Gastroesophageal sphincter (tissue), 4 donors: Measurements from ENCODE around the gene ABO. TPM values are rescaled to one million over a fixed set of nuclear protein-coding genes. Genes with fewer than 3 reads are reported as not detected.

Experiments used
- ATAC-seq: fragments of 150-250 bp; one replicate; pipeline ENCODE4 v1.9.1; 2016; ENCODE audit warnings: mild to moderate bottlenecking, moderate library complexity
- H3K27ac ChIP-seq, 4 donors: fragments of 200-600 bp; sonication (generic) in 3 of 4; 1 replicate in 3 of 4; 2 replicates in 1 of 4; pipeline ENCODE4 v1.5.1; 2016 to 2019
- H3K27me3 ChIP-seq: fragments of 200-600 bp; sonication (generic); one replicate; pipeline ENCODE4 v1.5.1; 2019
- H3K36me3 ChIP-seq, 2 donors: fragments of 200-600 bp; sonication (generic); one replicate each; pipeline ENCODE4 v1.5.1; 2019; ENCODE audit warnings: control low read depth in 1 of 2
- H3K4me1 ChIP-seq, 3 donors: fragments of 200-600 bp; sonication (generic); 1 replicate in 2 of 3; 2 replicates in 1 of 3; pipeline ENCODE4 v1.5.1; 2016 to 2019; ENCODE audit warnings: control low read depth in 2 of 3
- H3K4me3 ChIP-seq, 2 donors: fragments of 200-600 bp; sonication (generic); one replicate each; pipeline ENCODE4 v1.5.1; 2019; ENCODE audit warnings: mild to moderate bottlenecking in 1 of 2, moderate library complexity in 1 of 2
- H3K9me3 ChIP-seq, 3 donors: fragments of 200-600 bp; sonication (generic); one replicate each; pipeline ENCODE4 v1.5.1; 2017 to 2019; ENCODE audit warnings: control low read depth in 2 of 3
- CTCF ChIP-seq, 4 experiments: fragments of 200-600 bp in 2 of 4; fragments of 450-650 bp in 2 of 4; sonication (generic) in 1 of 4; IDR thresholded peaks; one replicate each; pipeline ENCODE4 v1.5.1; 2017 to 2019; ENCODE audit warnings: antibody characterized with exemption in 4 of 4, mild to moderate bottlenecking in 2 of 4, moderate library complexity in 2 of 4
- EP300 ChIP-seq: sonication (generic); formaldehyde crosslinking; IDR thresholded peaks from one replicate; pipeline ENCODE4 v1.6.1; 2017; ENCODE audit warnings: antibody characterized with exemption, mild to moderate bottlenecking
- POLR2A ChIP-seq, 2 donors: fragments of 450-650 bp; IDR thresholded peaks; one replicate each; pipeline ENCODE4 v1.6.1; 2017; ENCODE audit warnings: antibody characterized with exemption in 2 of 2, mild to moderate bottlenecking in 2 of 2, moderate library complexity in 1 of 2
- POLR2AphosphoS5 ChIP-seq: sonication (generic); formaldehyde crosslinking; IDR thresholded peaks from one replicate; pipeline ENCODE4 v1.6.1; 2017; ENCODE audit warnings: antibody characterized with exemption
- WGBS, 2 donors: methylation state at CpG; one replicate each; pipeline ENCODE4 v1.1.5; 2018; ENCODE audit warnings: low coverage in 1 of 2; 5-methylcytosine and 5-hydroxymethylcytosine counted together
- total RNA-seq, 4 donors: library from RNA; depleted of rRNA; stranded (reverse); fragments of >200 nt; gene quantifications; one replicate each; pipeline ENCODE4 v1.1.0, GENCODE V29; 2016

The ABO gene
- total RNA-seq, 4 donors from 2014 or later, result 0.47 to 10.0 (median 0.91) TPM

DNA sequence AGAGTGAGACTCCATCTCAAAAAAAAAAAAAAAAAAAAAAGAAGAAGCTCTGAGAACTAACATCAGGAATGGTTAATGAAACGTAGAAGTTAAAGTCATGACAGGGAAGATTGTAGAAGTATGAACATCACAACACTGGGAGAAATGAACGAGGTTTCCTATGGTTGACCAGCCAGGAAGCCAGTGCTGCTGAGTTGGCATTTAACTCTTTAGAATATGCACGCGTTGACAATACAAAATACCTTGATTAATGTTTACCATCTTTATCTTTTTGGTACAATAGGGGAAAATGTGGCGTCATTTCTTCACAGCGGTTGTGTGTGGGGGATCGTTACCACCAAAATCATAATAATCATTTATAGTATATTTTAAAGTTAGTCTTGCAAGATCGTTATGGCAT, 32.0 kb downstream of the ABO start:
- H3K27me3 ChIP-seq, result peaks cover 82% of the 10 kb centered on the region
- H3K36me3 ChIP-seq, result no peaks in the 10 kb centered on the region
- no peak overlapping the region for H3K4me3 ChIP-seq
- ATAC-seq, result no peak
- H3K9me3 ChIP-seq, result no peaks in the 10 kb centered on the region
- TF ChIP-seq EP300 (no peak), POLR2AphosphoS5 (no peak), CTCF (IDR thresholded peaks at IDR 0.05) (no peak), POLR2A (IDR thresholded peaks at IDR 0.05) (no peak)
- peaks cover 0 to 13% (median 0%) of the 10 kb centered on the region in 3 donors for H3K4me1 ChIP-seq
- WGBS, 2 donors, result 57 to 63% methylated on average over 8 of the region's 8 CpGs
- no peak overlapping the region for H3K27ac ChIP-seq

DNA sequence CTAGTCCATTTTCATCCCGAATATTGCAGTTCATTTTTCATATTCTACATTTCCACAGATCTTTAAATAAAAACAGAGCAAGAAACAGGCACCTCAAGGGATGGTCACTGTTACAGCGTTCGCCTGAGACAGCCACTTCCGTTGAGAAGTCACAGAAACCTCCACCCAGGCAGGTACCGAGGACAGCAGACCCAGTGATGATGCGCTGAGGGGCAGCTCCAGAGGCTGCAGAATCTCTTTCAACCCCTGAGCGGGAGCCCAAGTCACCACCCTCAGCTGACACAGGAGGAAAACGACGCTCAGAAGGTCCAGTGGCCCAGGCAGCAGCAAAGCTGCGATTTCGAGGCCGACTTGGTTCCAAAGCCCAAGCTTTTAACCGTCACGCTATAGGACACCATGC, 32.8 kb downstream of the ABO start:
- no peak for ATAC-seq
- WGBS, 2 donors, result 74 to 78% methylated on average over 14 of the region's 14 CpGs

GRCh38 chr9:133239533-133240090, 35.4 kb downstream of the ABO start:
- H3K9me3 ChIP-seq, result no peaks in the 10 kb centered on the region
- whole genome bisulfite sequencing, 2 donors, result 87 to 90% methylated on average over 8 to 15 of the region's 18 CpGs
- H3K4me3 ChIP-seq, result peak overlapping the region in 1 of 2 donors; percentile 39
- peaks cover 79% of the 10 kb centered on the region for H3K27me3 ChIP-seq
- peaks cover 0 to 16% (median 0%) of the 10 kb centered on the region in 3 donors for H3K4me1 ChIP-seq
- H3K27ac ChIP-seq, result peak overlapping the region in 1 of 4 donors; percentile 75
- no peaks in the 10 kb centered on the region for H3K36me3 ChIP-seq
- TF ChIP-seq POLR2AphosphoS5 (no peak), EP300 (no peak), POLR2A (IDR thresholded peaks at IDR 0.05) (no peak), CTCF (IDR thresholded peaks at IDR 0.05) (no peak)
- no peak for ATAC-seq

More for the DNA sequence above, 32.8 kb downstream of the ABO start:
- Histone ChIP-seq H3K36me3 (no peaks in the 10 kb centered on the region), H3K4me3 (no peak overlapping the region), H3K9me3 (no peaks in the 10 kb centered on the region), H3K4me1 (peaks cover 0 to 16% (median 0%) of the 10 kb centered on the region in 3 donors), H3K27me3 (peaks cover 82% of the 10 kb centered on the region), H3K27ac (no peak overlapping the region)
- TF ChIP-seq CTCF (IDR thresholded peaks at IDR 0.05), result no peak
- TF ChIP-seq POLR2A (IDR thresholded peaks at IDR 0.05), result no peak
- no peak for TF ChIP-seq POLR2AphosphoS5

DNA sequence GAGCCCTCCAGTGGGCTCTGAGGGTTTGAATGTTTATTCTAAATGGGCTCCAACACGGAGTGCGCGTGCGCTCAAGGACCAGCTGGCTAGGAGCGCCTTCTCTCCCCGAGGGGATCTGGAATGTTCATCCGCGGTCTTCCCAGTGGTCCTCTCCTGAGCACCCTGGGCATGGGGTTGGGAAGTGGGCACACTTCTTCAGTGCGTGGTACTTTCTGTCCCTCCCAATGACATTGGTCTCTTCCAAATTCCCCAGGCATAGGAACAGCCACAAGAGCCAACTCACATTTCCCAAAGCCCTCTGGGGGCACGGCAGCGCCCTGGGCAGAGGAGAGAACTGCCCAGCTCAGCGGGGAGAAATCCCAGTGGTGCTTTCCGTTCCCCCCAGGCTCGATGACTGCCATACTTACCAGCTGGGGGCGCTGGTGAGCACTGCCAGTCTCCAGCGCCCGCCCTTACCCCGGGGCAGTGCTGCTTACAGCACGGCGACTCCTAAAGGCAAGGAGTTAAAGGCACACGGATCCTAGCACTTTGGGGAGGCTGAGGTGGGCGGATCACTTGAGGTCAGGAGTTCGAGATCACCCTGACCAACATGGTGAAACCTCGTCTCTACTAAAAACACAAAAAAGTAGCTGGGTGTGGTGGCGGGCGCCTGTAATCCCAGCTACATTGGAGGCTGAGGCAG, 36.0 kb downstream of the ABO start:
- peak overlapping the region in 3 of 4 donors; percentile 53 to 75 (median 60) for H3K27ac ChIP-seq

More for the DNA sequence above, 36.0 kb downstream of the ABO start:
- Histone ChIP-seq H3K4me3 (peak overlapping the region in 1 of 2 donors; percentile 39), H3K27me3 (peaks cover 82% of the 10 kb centered on the region), H3K36me3 (no peaks in the 10 kb centered on the region), H3K4me1 (peaks cover 0 to 16% (median 0%) of the 10 kb centered on the region in 3 donors), H3K9me3 (no peaks in the 10 kb centered on the region)
- 13 to 15% methylated on average over 5 to 19 of the region's 26 CpGs for WGBS, 2 donors
- peak; percentile 53 for ATAC-seq
- TF ChIP-seq CTCF (IDR thresholded peaks at IDR 0.05), result peak in 3 of 4 experiments; percentile 17 to 58 (median 45)
- TF ChIP-seq EP300, result no peak
- TF ChIP-seq POLR2AphosphoS5, result no peak
